ENCODE results near the gene SMTNL2.
"Not testable (repeated sequence)": the region's sequence is repeated elsewhere in the genome, so short reads cannot be mapped to it uniquely, and the experiment has no call there.

Gene SMTNL2

DNA sequence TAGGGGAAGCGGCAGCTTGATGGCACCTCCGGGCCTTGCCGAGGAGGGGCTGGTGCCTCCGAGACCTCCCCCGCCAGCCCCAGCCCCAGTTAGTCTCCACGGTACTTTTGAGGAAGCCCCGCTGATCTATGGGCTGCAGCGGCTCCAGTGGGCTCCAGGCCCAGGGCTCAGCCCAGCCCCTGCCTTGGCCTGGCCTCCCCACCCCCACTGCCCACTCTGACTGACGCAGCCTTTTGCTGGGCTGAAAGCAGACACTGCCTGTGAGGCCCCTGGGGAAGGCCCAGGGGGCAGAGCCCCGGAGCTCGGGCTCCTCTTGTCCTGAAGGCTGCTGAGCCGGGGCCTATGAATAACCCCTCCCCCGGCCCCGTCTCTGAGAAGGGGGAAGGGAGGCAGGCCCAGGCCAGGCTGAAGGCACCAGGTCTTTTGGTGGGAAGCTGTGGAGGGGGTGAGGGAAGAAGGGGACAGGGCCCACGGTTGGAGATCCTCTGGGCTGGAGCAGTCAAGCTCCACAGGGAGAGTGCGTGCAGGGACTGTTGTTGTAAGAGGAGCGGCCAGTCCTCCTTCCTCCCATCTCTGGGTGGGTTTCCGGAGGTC is 7.5 kb upstream of the SMTNL2 start:
- Histone ChIP-seq H3K27ac (ENCODE audit: low read depth, low read length) (no peak overlapping the region), H3K4me2 (ENCODE audit: low read length) (no peak overlapping the region), H3F3A (ENCODE audit: control insufficient read depth, insufficient read depth) (no peaks in the 10 kb centered on the region), H3K9me2 (replicated peaks; ENCODE audit: control insufficient read depth, low read length) (no peaks in the 10 kb centered on the region), H3K4me3 (ENCODE audit: low read length) (no peak overlapping the region), H3K9me3 (ENCODE audit: control insufficient read depth, insufficient read depth, low read length) (no peaks in the 10 kb centered on the region), H3K4me1 (ENCODE audit: control insufficient read depth, low read length) (no peaks in the 10 kb centered on the region), H3K27me3 (ENCODE audit: control insufficient read depth, low read length) (peaks cover 8% of the 10 kb centered on the region; the same call in 1 of the 2 replicates), H4K20me1 (ENCODE audit: control insufficient read depth, insufficient read depth, low read depth, low read length) (no peaks in the 10 kb centered on the region), H3K79me2 (ENCODE audit: control insufficient read depth, low read length) (no peaks in the 10 kb centered on the region), H3K36me3 (ENCODE audit: control insufficient read depth, low read length) (no peaks in the 10 kb centered on the region)
- TF ChIP-seq CTCF (IDR thresholded peaks at IDR 0.05; ENCODE audit: low read depth, low read length, poor library complexity, severe bottlenecking) (no peak), EZH2phosphoT487 (IDR thresholded peaks at IDR 0.05; ENCODE audit: borderline replicate concordance, low read length) (no peak)

GRCh38 chr17:4577386-4577993 is 6.8 kb upstream of the SMTNL2 start:
- H3K27ac ChIP-seq (ENCODE audit: low read depth, low read length): no peak overlapping the region
- peaks cover 8% of the 10 kb centered on the region; the same call in 1 of the 2 replicates for H3K27me3 ChIP-seq (ENCODE audit: control insufficient read depth, low read length)
- no peaks in the 10 kb centered on the region for H3K9me2 ChIP-seq (replicated peaks; ENCODE audit: control insufficient read depth, low read length)
- no peaks in the 10 kb centered on the region for H3K36me3 ChIP-seq (ENCODE audit: control insufficient read depth, low read length)
- H4K20me1 ChIP-seq (ENCODE audit: control insufficient read depth, insufficient read depth, low read depth, low read length): no peaks in the 10 kb centered on the region
- H3K9me3 ChIP-seq (ENCODE audit: control insufficient read depth, insufficient read depth, low read length): no peaks in the 10 kb centered on the region
- no peak overlapping the region for H3K4me2 ChIP-seq (ENCODE audit: low read length)
- H3F3A ChIP-seq (ENCODE audit: control insufficient read depth, insufficient read depth): no peaks in the 10 kb centered on the region
- TF ChIP-seq EZH2phosphoT487 (IDR thresholded peaks at IDR 0.05; ENCODE audit: borderline replicate concordance, low read length): no peak
- no peak for TF ChIP-seq CTCF (IDR thresholded peaks at IDR 0.05; ENCODE audit: low read depth, low read length, poor library complexity, severe bottlenecking)
- no peaks in the 10 kb centered on the region for H3K79me2 ChIP-seq (ENCODE audit: control insufficient read depth, low read length)
- H3K4me3 ChIP-seq (ENCODE audit: low read length): no peak overlapping the region
- no peaks in the 10 kb centered on the region for H3K4me1 ChIP-seq (ENCODE audit: control insufficient read depth, low read length)

- H3K9me2 ChIP-seq (replicated peaks; ENCODE audit: control insufficient read depth, low read length); H3K9me3 ChIP-seq (ENCODE audit: control insufficient read depth, insufficient read depth, low read length); H3K4me1 ChIP-seq (ENCODE audit: control insufficient read depth, low read length); H3K4me2 ChIP-seq (ENCODE audit: low read length); H3K4me3 ChIP-seq (ENCODE audit: low read length); H3F3A ChIP-seq (ENCODE audit: control insufficient read depth, insufficient read depth); H4K20me1 ChIP-seq (ENCODE audit: control insufficient read depth, insufficient read depth, low read depth, low read length); H3K36me3 ChIP-seq (ENCODE audit: control insufficient read depth, low read length); H3K27ac ChIP-seq (ENCODE audit: low read depth, low read length); H3K79me2 ChIP-seq (ENCODE audit: control insufficient read depth, low read length): not testable (repeated sequence)
- H3K27me3 ChIP-seq (ENCODE audit: control insufficient read depth, low read length): peaks cover 12% of the 10 kb centered on the region
Measured at GRCh38 chr17:4578349-4578748, 6.0 kb upstream of the SMTNL2 start.

DNA sequence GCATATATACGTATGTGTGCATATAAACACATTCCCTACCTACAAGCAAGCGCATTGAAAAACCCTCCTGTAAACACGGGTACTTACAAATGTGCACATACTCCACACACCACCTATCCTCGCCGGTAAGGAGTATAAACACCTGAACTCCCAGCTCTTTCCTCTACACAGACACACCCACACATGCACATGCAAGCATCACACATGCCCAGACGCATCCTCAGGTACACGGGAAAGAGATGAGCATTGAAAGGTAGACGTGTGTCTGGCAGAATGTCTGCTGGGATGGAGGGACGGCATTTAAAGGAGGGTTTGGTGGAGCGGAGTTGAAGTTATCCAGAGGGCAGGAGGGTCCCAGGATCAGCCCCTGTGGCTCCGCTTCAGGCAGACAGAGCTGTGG is 4.7 kb upstream of the SMTNL2 start:
- H3K36me3 ChIP-seq (ENCODE audit: control insufficient read depth, low read length): no peaks in the 10 kb centered on the region
- TF ChIP-seq EZH2phosphoT487 (IDR thresholded peaks at IDR 0.05; ENCODE audit: borderline replicate concordance, low read length) (no peak), CTCF (IDR thresholded peaks at IDR 0.05; ENCODE audit: low read depth, low read length, poor library complexity, severe bottlenecking) (no peak)
- H3K4me3 ChIP-seq (ENCODE audit: low read length): no peak overlapping the region
- no peak overlapping the region for H3K27ac ChIP-seq (ENCODE audit: low read depth, low read length)
- no peaks in the 10 kb centered on the region for H4K20me1 ChIP-seq (ENCODE audit: control insufficient read depth, insufficient read depth, low read depth, low read length)
- no peaks in the 10 kb centered on the region for H3K9me3 ChIP-seq (ENCODE audit: control insufficient read depth, insufficient read depth, low read length)
- H3K79me2 ChIP-seq (ENCODE audit: control insufficient read depth, low read length): no peaks in the 10 kb centered on the region
- no peaks in the 10 kb centered on the region for H3K4me1 ChIP-seq (ENCODE audit: control insufficient read depth, low read length)
- H3K27me3 ChIP-seq (ENCODE audit: control insufficient read depth, low read length): peaks cover 20% of the 10 kb centered on the region
- H3F3A ChIP-seq (ENCODE audit: control insufficient read depth, insufficient read depth): no peaks in the 10 kb centered on the region
- no peak overlapping the region for H3K4me2 ChIP-seq (ENCODE audit: low read length)
- H3K9me2 ChIP-seq (replicated peaks; ENCODE audit: control insufficient read depth, low read length): no peaks in the 10 kb centered on the region

Measured in DOHH2 (cell line).